Measurements from ENCODE around the gene DNAJC15.

DNA sequence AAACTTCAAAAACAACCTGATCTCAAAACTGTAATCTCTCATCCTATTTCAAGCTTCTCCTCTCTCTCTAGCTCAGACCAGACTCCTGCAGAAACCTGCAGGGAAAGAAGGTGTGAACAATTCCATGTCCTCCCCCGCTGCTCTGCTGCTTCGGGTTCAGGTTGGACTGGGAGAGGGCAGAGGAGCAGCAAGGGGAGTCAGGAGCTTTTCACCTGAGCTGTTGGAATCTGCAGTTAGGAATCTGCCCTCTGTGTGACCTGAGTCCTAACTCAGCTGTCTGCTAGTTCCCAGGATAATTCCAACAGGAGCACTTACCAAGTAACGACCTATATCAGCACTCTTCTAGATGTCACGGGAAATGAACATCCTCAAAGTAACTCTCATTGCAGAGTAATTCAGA is 118.3 kb downstream of the DNAJC15 start:
- TF ChIP-seq, protein P1, sequence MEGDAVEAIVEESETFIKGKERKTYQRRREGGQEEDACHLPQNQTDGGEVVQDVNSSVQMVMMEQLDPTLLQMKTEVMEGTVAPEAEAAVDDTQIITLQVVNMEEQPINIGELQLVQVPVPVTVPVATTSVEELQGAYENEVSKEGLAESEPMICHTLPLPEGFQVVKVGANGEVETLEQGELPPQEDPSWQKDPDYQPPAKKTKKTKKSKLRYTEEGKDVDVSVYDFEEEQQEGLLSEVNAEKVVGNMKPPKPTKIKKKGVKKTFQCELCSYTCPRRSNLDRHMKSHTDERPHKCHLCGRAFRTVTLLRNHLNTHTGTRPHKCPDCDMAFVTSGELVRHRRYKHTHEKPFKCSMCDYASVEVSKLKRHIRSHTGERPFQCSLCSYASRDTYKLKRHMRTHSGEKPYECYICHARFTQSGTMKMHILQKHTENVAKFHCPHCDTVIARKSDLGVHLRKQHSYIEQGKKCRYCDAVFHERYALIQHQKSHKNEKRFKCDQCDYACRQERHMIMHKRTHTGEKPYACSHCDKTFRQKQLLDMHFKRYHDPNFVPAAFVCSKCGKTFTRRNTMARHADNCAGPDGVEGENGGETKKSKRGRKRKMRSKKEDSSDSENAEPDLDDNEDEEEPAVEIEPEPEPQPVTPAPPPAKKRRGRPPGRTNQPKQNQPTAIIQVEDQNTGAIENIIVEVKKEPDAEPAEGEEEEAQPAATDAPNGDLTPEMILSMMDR (IDR thresholded peaks at IDR 0.05), result no peak
- no peak for TF ChIP-seq POLR2A (IDR thresholded peaks at IDR 0.05)

Measured in body of pancreas (tissue), 4 donors.